Kasumi-1 (cell line): ENCODE measurements around the gene HIGD2B.
A peak's percentile ranks its signal among the peaks of the same experiment; 100 is the strongest.
"Not testable (repeated sequence)": the region's sequence is repeated elsewhere in the genome, so short reads cannot be mapped to it uniquely, and the experiment has no call there.

ENCODE experiments used
- DNase-seq, 2 experiments: peaks; one replicate each; lab custom pipeline; 2025; lab: John Stamatoyannopoulos, UW

HIGD2B gene, protein sequence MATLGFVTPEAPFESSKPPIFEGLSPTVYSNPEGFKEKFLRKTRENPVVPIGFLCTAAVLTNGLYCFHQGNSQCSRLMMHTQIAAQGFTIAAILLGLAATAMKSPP

DNA sequence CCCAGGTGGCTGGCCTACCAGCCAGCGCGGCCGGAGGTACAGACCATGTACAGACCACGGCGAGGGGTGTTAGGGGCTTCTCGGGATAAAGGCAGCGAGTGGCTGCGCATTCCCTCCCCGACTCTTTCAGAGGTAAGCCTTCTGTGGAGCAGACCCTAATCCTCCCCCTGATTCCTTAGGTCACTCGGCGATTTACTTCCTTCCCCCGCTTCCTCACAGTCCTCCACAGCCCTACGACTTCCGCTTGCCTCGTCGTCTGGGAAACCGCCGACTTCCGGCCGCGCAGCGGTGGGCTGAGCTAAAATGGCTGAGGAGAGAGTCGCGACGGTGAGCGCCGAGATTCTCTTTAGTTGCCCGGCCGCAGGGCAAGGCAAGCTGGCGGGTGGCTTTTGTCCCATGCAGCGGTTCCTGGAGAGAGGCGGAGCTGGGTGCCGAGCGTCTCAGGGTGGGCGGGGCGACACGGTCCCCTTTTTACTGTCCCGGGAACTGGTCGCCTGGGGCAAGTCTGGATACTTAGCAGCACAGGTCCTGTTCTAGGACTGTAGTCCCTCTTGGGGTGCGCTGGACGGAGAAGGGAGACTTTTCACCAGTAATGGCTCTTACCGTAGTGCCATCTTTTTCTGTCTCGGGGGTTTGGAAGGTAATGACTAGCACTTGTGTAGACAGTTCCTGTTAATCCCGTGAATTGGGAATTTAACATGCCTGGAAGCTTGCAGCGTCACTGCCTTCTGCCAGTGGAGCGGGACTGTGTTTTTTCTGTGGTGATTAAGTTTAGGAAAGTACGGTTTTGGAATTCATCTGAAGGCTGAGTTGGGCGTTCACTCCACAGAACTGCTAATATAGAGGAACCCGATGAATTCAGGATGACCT is at the start of gene HIGD2B, which contains the start of gene BBS4:
HIGD2B (minus strand) TSS at position 258 of the 870 bp plus-strand sequence. CDS start 9,808 bp downstream, outside the sequence.
BBS4 (plus strand) TSS at position 283 of the 870 bp plus-strand sequence; CDS start at position 304, 21 bp downstream.
- no peak for DNase-seq

DNA sequence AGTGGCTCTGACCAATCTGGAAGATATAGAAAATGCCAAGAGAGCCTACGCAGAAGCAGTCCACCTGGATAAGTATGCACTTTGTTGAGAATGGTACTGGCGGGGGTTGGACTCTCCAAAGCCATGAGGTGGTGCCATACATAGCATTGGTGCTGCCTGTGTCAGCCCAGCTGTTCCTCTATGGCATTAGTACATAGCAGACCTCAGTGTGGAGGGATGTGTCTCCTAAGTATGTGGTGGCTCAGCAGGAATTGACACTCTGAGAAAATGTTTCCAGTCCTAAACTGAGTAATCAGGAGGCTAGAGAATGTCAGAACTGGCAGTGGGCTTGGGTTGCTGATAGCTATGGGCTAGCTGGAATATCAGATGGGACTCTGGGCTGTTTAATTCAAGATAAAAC is 49.1 kb upstream of the HIGD2B start:
- DNase-seq, result no peak

DNA sequence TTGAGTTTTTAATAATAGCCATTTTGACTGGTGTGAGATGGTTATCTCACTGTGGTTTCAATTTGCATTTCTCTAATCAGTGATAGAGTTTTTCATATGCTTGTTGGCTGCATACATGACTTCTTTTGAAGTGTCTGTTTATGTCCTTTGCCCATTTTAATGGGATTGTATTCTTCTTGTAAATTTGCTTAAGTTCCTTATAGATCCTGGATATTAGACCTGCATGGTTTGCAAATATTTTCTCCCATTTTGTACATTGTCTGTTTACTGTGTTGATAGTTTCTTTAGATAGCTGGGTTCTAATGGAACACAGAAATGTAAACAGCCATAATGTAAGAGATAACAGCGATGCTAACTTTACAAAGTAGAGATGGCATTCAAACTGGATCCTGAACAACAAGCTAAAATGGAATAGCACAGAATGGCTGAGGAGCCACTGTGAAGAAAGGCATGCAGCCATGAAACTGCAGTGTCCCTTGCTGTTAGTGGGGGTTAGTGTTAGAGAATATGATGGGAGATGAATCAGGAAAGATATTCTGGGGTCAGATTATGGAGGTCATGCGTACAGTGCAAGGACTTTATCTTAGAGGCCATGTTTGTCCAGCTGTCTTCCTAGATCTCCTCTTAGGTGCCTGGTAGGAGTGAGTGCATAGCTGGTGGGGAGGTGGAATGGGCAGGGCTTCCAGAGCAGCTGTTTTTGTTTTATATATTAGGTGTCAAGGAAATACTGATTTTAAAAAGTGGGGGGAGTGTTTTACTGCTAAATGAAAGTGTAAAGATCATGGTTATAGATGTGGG is 48.2 kb upstream of the HIGD2B start:
- no peak for DNase-seq

DNA sequence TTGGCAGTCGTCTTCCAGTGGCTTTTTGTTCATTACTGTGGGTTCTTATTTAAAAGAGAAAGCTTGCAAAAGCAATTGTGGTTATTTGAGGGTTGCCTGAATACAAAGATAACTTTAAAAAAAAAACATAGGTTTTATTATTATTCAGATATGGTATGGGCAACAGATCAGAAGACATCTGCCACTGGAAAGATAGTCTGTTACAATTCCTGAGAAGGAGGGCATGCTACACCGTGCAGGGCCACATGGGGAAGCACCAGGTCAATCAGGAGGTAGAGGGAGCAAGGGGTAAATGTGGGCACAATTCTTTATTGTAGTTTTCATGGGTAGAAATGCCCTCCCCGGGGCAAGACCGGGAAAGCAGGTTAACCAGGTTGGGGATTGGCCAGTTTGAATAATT is 46.5 kb upstream of the HIGD2B start:
- peak in 1 of 2 experiments; percentile 10 for DNase-seq

DNA sequence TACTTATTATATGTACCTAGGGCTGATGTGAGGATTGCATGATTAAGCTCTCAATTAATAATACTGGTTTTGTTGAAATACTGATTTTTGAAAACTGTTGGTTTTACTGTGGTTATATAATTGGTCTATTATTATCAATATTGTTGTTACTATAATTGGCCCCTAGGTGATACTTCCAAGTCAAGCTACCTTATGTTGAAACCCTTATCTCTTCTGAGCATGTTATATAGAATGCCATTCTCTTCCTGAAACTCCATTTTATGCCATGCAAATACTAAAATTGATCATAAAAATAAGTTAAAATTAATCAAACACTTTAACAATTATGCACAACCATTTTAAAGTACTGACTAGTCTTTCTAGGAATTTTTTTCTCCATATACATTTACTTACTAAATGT is 46.1 kb upstream of the HIGD2B start:
- no peak for DNase-seq

DNA sequence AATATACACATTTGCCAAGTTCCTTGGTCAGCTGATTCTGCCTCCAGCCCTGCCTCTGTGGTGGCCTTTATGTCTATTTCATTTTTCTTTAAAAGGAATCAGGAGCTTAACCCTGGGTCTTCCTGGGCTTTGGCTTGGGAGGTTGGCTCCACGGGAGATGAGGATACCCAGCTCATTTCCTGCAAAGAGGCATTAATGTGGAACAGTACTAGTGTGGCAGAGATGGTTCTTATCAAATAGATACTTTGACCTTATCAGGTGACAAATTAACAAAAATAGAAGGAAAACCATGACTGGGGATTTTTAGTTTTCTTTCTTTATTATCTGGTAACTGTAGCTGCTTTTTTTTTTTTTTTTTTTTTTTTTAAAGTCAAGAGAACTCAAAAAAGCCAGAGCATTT is 42.8 kb upstream of the HIGD2B start:
- no peak for DNase-seq

DNA sequence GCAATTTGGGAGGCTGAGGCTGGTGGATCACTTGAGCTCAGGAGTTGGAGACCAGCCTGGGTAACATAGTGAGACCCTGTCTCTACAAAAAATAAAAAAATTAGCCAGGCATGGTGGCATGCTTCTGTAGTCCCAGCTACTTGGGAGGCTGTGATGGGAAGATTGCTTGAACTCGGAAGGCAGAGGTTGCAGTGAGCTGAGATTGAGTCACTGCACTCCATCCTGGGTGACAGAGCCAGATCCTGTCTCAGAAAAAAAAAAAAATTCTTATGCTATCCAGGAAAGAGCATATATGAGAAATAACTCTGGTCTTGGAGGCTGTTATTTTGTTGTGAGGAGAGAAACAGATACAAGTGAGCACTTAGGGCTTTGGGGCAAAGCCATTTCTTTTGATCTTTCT is 42.3 kb upstream of the HIGD2B start:
- not testable (repeated sequence) for DNase-seq

DNA sequence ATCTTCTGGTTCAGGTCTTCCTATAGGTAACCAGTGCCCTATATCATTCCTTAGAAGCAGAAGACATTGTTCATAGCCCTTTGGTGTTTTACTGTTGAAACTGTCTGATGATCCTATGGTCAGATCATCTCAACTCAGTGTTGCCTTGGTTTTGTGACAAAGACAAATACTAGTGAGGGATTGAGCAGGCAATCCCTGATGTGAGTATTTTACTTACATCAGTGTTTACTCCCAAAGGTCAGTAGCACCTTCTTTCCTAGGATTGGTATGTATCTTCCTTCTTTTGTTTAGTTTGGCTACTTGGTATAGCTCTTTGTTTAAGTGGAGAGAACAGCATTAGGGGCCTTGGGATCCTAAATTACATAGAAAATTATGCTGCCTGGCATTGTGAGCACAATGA is 41.2 kb upstream of the HIGD2B start:
- DNase-seq, result no peak

DNA sequence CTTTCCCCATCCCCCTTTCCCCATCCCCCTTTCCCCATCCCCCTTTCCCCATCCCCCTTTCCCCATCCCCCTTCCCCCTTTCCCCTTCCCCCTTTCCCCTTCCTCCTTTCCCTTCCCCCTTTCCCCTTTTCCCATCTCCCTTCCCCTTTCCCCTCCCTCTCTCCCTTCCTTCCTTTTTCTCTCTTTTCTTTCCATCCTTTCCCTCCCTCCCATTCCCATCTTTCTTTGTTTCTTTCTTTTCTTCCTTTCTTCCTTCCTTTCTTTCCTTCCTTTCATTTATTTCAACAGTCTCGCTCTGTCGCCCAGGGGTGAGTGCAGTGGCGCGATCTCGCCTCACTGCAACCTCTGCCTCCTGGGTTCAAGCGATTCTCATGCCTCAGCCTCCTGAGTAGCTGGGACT is 39.9 kb upstream of the HIGD2B start:
- DNase-seq, result not testable (repeated sequence)

DNA sequence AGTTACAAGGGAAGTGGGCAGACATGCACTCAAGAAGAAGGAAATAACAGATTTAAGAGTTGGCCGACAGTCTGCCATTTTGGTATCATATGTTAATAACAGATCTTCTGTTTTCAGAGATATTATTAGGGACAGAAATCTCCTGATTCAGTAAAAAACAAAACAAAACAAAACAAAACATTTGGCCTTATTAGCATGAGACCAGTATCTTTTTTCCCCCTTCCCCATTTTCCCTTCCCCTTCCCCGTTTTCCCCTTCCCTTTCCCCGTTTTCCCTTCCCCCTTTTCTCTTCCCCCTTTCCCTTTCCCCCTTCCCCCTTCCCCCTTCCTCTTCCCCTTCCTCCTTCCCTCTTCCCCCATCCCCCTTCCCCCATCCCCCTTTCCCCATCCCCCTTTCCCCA is 39.5 kb upstream of the HIGD2B start:
- no peak for DNase-seq

DNA sequence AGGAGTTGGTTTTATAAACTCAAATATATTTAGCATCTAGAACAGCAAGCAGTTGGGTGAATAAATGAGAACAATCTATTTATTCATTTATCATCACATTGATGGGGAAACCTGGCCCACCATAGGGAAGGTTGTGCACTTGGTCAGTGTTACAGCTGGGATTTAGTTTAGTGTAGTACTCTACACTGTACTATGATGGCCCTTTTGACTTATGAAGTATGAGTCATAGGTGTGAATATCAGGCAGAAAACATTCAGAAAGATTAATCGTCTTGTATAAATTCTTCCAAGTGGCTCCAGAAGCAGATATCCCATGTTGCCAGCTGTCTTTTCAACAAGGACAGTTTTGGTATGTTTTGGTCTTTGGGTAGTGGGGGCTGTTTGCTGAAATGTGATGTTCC is 38.0 kb upstream of the HIGD2B start:
- DNase-seq, result no peak

DNA sequence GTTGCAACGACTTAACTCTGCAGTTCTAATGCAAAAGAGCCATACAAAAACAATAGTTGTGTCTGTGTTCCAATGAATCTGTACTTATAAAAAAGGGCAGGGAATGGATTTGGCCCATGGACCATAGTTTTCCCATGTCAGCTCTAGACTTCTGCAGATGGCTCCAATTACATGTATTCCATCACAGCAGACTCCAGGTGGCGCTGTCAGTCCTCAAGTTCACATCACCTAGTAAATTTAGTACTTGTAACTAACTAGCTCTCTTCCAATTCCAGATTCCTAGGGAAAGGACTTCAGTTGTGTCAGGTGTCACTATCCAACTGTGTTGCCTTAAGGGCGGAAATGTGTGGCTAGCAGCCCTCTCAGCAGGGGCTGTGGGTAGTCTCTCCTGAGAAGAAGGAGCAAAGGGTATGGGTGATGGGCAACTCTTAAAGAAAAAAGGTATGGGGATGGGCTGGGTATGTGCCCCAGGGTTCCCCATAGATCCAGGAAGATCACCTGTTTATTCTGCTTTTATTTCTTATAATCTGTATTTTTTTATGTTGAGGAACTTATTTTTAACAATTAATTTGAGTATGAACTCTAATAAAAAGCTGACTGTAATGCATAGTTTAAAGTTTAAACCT is 36.2 kb upstream of the HIGD2B start:
- DNase-seq, result peak; percentile 78 to 83

DNA sequence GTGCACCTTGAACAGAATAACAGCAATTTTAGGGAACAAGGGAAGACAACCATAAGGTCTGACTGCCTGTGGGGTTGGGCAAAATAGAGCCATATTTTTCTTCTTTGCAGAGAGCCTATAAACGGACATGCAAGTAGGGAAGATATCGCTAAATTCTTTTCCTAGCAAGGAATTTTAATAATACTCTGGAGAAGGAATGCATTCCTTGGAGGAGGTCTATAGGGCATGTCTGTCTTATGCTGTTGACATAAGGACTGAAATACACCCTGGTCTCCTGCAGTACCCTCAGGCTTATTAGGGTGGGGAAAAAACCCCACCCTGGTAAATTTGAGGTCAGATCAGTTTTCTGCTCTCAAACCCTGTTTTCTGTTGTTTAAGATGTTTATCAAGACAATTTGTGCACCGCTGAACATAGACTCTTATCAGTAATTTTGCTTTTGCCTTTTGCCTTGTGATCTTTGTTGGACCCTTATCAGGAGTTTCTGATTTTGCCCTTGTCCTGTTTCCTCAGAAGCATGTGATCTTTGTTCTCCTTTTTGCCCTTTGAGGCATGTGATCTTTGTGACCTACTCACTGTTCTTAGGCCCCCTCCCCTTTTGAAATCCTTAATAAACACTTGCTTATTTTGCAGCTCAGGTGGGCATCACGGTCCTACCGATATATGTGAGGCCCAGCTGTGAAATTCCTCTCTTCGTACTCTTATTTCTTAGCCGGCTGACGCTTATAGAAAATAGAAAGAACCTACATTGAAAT is 22.7 kb upstream of the HIGD2B start:
- DNase-seq, result not testable (repeated sequence)

DNA sequence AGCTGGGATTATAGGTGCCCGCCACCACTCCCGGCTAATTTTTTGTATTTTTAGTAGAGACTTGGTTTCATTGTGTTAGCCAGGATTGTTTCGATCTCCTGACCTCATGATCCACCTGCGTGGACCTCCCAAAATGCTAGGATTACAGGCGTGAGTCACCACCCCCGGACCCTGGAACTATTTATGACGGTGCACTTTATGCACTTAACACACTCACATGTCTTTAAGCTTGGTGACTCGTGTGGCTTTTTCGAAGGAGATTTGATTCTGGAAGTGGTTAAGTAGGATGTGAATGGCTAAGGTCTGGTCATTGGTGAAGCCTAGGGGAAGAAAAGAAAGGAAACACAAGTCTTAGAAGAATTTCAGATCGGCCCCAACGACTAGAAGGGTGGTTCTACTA is 20.3 kb upstream of the HIGD2B start:
- no peak for DNase-seq

DNA sequence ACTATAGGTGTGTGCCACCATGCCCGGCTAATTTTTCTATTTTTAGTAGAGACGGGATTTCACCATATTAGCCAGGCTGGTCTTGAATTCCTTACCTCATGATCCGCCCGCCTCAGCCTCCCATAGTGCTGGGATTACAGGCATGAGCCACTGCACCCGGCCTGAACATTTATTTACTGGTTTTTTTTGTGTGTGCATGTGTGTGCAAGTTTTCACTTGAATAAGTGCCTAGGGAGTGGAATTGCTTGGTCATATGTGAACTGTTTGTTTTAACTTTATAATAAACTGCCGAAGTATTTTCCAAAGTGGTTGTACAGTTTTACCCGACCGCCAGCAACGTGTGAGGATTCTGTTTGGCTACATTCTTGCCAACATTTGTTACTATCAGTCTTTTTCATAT is 14.1 kb upstream of the HIGD2B start:
- DNase-seq, result no peak

DNA sequence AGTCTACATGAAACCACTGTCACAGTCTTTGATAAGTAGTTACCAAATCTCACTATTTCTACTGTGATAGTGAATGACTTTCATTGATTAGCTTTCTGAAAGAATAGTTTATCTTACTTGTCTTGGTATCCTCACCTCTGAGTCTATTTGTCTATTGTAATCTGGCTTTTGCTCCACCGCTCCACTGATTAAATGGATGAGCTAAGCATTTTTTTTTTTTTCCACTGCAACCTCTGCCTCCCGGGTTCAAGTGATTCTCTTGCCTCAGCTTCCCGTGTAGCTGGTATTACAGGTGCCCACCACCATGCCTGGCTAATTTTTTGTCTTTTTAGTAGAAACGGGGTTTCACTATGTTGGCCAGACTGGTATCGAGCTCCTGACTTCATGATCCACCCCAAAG is 13.0 kb upstream of the HIGD2B start:
- DNase-seq, result no peak

DNA sequence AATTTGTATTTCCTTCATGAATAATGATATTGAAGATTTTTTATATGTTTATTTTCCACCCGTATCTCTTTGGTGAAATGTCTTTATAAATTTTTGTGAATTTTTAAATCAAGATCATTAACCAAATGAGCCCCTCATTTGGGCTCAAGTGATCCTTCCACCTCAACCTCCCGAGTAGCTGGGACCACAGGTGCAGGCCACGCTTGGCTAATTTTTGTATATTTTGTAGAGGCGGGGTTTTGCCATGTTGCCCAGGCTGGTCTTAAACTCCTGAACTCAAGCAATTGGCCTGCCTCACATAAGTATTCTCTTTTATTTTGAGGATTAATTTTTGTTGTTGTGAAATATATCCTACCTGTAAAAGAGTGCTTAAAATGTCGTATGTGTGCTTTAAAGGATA is 5.0 kb upstream of the HIGD2B start:
- no peak for DNase-seq

DNA sequence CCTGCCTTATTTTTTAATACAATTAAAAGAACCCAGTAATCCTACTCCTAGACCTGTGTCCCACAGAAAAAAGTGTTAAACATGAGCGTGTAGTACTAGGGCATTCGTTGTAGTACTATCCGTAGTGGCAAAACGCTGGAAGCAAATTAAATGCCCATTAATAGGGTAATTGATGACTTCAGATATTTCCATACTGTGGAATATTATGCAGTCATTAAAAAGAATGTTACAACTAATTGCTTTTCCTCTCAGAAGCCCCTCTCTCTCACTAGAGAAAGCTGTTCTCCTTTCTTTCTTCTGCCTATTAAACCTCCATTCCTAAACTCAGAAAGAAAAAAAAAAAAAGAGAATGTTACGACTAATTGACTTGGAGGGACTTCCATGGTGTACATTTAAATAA is 2.7 kb upstream of the HIGD2B start:
- DNase-seq, result no peak

DNA sequence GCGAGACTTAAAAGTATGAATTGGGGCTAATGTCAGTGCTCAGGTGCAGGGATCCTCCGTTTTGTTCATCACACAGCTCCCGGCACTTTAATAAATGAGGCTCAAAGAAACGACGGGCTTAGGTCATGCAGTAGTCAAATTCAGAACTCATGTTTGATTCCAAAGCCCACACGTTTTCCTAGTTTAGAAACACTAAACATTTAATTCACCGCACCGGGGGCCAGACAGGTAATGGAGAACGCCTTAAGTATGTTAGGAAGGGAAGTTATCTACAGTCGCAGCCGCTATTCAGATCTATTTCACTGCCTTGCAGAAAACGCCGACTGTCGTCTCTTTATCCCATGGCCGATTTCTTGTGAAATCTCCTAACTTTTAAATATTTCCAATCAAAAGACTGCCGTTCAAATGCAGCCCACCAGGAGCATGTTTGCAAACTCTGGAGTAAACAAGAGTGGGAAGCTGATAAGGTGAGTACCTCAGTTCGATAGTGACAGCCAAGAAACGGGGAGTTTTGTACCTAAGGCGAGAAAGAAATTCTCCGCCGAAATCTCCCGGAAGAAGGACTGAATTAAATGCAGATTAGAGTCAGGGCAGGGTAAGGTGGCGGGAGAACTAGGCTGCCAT is 569 bp downstream of the HIGD2B start:
- DNase-seq, result no peak

DNA sequence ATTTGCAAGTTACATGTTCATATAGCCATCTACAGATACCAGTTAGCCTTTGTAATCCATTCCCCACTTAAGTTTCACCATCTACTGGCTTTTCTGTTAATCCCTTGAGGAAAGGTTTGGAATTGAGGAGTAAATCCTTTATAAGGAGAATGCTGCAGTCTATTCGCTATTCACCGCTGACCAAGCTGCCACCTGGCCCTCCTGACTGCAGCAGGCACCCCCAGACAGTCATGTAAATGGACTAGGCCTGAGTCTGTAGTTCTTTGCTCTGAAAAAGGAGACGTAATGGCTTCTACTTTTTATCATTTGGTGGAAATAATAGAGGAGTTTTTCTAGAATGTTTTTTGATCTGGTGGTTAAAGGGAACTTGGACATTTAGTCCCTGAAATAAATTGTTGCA is 3.2 kb downstream of the HIGD2B start:
- DNase-seq, result no peak

DNA sequence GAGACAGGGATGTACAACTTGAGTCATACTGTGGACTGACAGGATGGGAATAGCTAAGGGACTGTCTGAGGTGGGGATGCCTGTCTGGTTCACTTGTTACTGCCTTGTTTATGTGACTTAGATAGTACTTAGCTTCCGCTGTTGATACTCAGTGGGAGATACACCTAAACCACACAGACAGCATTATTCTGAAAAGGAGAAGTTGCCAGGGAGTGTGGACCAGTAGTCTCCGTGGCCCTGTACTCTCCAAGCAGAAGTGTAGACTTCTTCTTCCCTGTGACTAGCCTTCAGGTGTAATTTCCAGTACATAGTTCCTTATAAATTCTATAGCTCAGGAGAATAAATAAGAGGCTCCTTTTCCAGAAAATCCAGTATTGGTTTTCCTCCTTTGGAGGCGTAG is 5.1 kb downstream of the HIGD2B start:
- no peak for DNase-seq
